Aorta (tissue), 5 donors: ENCODE results near the gene OCSTAMP. TPM values are rescaled to one million over a fixed set of nuclear protein-coding genes. Genes with fewer than 3 reads are reported as not detected.

Source experiments
- ATAC-seq: fragments of 200-7000 bp; cut with Tn5 transposase; one replicate; pipeline ENCODE4 v1.9.1; 2022; ENCODE audit warnings: moderate library complexity; ENCODE audit not compliant: low FRiP score
- DNase-seq, 2 donors: peaks; one replicate each; pipeline ENCODE4 v3.0.0-alpha.2; 2020
- H3K27ac ChIP-seq, 2 donors: one replicate each; pipeline ENCODE4 v1.5.1; 2013; ENCODE audit warnings: low read length in 2 of 2, mild to moderate bottlenecking in 2 of 2, moderate library complexity in 2 of 2, control low read depth in 1 of 2, inconsistent platforms in 1 of 2, low read depth in 1 of 2
- H3K27me3 ChIP-seq, 2 donors: one replicate each; pipeline ENCODE4 v1.6.1; 2013; ENCODE audit warnings: control low read depth in 1 of 2, low read length in 1 of 2, mild to moderate bottlenecking in 1 of 2, moderate library complexity in 1 of 2; ENCODE audit not compliant: insufficient read depth in 2 of 2, control insufficient read depth in 1 of 2
- H3K36me3 ChIP-seq, 2 donors: one replicate each; pipeline ENCODE4 v1.6.1; 2013; ENCODE audit warnings: control low read depth in 1 of 2, low read length in 1 of 2, mild to moderate bottlenecking in 1 of 2; ENCODE audit not compliant: insufficient read depth in 2 of 2, control insufficient read depth in 1 of 2
- H3K4me1 ChIP-seq, 2 donors: one replicate each; pipeline ENCODE4 v1.6.1; 2013; ENCODE audit warnings: low read length in 2 of 2, control low read depth in 1 of 2, mild to moderate bottlenecking in 1 of 2, moderate library complexity in 1 of 2; ENCODE audit not compliant: insufficient read depth in 2 of 2, control insufficient read depth in 1 of 2
- H3K4me3 ChIP-seq, 2 donors: one replicate each; pipeline ENCODE4 v1.5.1; 2013; ENCODE audit warnings: low read length in 2 of 2, control low read depth in 1 of 2, mild to moderate bottlenecking in 1 of 2
- H3K9me3 ChIP-seq: one replicate; pipeline ENCODE4 v1.6.1; 2013; ENCODE audit warnings: mild to moderate bottlenecking, low read length; ENCODE audit not compliant: control insufficient read depth
- WGBS, 2 donors: extraction: QIAGEN DNeasy Blood & Tissue Kit; methylation state at CpG; one replicate each; pipeline ENCODE4 v1.1.7; 2013; 5-methylcytosine and 5-hydroxymethylcytosine counted together
- intact Hi-C, 2 donors: fragments of 100-400 bp; cut with DNase I; formaldehyde crosslinking; loops; one replicate each; pipeline versions ENCODE4 v1.14.2 to v1.15.0; 2022
- polyA plus RNA-seq, 2 donors: library from polyadenylated mRNA; stranded (reverse); fragments of 200-250 nt; gene quantifications; one replicate each; pipeline ENCODE4 v1.2.3, GENCODE V29; 2013
- total RNA-seq, 2 donors: library from RNA; stranded (reverse); fragmentation: NEBNext Ultra II Directional; extraction: Animal tissue kit (Norgen Biotek cat#: 25700); gene quantifications; one replicate each; pipeline ENCODE4 v1.2.1, GENCODE V29; 2021
- donor health status: healthy with polysubstance abuse.
- donor health status: Bipolar disorder and iron deficiency.
- donor health status: DM: no; HTN: no; CAD: no.
- donor health status: DM: no; HTN: no; CAD: no.
- donor health status: DM: yes; HTN: yes; CAD: no.

The OCSTAMP gene
- total and polyA plus RNA-seq, 4 donors: not detected

DNA sequence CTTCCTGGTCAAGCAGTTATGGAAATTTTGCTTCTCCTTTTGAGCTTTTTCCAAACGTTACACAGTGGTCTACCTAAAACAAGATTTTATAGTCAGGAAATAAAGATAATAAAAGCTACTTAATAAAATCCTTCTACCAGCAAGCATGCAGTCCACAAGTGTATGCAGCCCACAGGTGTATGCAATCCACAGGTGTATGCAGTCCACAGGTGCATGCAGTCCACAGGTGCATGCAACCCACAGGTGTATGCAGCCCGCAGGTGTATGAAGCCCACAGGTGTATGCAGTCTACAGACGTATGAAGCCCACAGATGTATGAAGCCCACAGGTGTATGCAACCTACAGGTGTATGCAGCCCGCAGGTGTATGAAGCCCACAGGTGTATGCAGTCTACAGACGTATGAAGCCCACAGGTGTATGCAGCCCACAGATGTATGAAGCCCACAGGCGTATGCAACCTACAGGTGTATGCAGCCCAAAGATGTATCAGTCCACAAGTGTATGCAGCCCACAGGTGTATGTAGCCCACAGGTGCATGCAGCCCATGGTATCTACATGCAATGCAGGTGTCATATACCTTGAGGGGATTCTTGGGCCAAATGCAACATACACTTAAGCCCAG is 26.4 kb upstream of the OCSTAMP start:
- ATAC-seq: no peak
- no peaks in the 10 kb centered on the region for H3K4me1 ChIP-seq
- intact Hi-C loops: no loop called here

DNA sequence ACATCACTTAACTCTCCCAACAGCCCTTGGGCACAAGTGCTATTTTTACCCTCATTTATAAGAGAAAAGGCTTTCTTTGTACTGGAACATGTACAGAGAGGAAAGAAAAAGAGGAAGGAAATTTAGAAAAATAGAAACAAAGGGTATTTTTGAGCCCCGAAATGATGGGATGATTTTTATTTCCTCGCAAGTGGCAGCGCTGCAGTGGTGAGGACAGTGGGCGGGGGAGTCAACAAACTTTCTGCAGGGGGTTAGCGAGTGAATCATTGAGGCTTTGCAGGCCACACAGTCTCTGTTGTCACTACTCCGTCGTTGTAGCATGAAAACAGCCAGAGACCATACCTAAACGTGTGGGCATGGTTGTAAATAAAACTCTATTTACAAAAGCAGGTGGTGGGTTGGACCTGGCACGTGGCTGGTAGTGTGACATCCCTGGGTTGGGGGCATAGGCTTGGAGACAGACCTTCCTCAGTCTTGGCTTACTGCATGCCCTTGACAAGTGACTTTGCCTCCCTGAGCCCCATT is 25.5 kb upstream of the OCSTAMP start:
- intact Hi-C loops: no loop called here
- Histone ChIP-seq H3K4me3 (no peak overlapping the region), H3K36me3 (no peaks in the 10 kb centered on the region), H3K27me3 (no peaks in the 10 kb centered on the region), H3K9me3 (no peaks in the 10 kb centered on the region), H3K27ac (no peak overlapping the region), H3K4me1 (no peaks in the 10 kb centered on the region)
- DNase-seq (no peak), ATAC-seq (no peak)
- WGBS, 2 donors: 48 to 62% methylated on average over 9 of the region's 9 CpGs

More for the DNA sequence above, 26.4 kb upstream of the OCSTAMP start:
- Histone ChIP-seq H3K36me3 (no peaks in the 10 kb centered on the region), H3K27me3 (no peaks in the 10 kb centered on the region), H3K27ac (no peak overlapping the region), H3K9me3 (no peaks in the 10 kb centered on the region), H3K4me3 (no peak overlapping the region)
- 82 to 90% methylated on average over 6 of the region's 6 CpGs for WGBS, 2 donors
- no peak for DNase-seq

DNA sequence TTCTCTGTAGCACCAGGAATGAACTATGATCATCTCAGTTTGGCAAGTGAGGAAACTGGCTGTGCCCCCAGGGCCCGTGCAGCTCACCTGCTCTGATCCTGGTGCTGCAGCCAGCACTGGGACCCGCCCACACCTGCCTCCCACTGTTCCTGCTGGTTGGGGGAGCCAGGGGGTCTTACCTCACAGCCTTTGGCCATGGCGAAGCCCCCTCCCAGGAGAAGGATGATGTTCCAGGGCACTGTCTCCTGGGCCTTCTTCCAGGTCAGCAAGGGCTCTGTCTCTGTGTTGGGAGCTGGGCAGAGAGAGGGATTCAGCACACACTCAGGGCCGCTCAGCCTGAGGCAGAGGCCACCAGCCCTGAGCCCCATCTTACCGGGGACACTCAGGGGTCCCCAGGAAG is 24.9 kb upstream of the OCSTAMP start:
- DNase-seq (no peak), ATAC-seq (no peak)
- H3K9me3 ChIP-seq: no peaks in the 10 kb centered on the region
- no peak overlapping the region for H3K27ac ChIP-seq
- 86 to 87% methylated on average over 5 of the region's 5 CpGs for WGBS, 2 donors
- intact Hi-C loops: no loop called here
- no peaks in the 10 kb centered on the region for H3K36me3 ChIP-seq
- H3K27me3 ChIP-seq: no peaks in the 10 kb centered on the region
- no peaks in the 10 kb centered on the region for H3K4me1 ChIP-seq
- H3K4me3 ChIP-seq: no peak overlapping the region

DNA sequence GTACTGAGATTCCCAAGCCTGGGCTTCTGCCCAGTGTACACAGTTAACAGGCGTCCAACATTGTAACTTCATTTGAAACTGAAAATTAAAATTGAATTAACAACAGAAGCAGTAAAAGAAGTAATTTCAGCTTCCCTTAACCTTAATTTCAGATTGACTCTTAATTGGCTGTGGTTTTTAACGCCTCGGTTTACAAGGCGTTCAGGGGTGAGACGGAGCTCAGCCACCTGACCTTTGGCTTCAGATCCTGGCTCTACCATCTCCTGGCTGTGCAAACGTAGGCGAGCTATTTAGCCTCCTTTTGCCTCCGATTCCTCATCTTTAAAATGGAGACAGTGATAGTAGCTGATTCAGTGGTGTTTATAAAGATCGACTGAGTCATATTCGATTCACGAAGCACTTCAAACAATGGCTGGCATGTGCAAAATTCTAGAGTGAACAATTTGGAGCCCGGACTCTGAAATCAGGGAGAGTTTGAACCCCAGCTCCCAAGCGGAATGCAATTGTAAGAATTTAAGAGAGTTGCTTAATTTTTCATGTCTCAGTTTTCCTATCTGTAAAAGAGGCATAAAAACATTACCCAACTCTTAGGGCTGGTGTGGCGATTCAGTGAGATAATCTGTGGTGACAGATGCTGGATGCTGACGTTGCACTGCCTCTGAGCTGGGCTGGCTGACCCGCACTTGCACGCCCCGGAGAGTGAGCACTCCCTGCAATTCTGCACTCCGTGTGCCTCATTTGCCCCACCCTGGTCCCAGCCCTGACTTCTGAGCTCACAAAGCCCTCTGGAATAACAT is 23.5 kb upstream of the OCSTAMP start:
- DNase-seq (no peak), ATAC-seq (no peak)
- no peaks in the 10 kb centered on the region for H3K9me3 ChIP-seq
- intact Hi-C loops: no loop called here
- H3K27me3 ChIP-seq: no peaks in the 10 kb centered on the region
- H3K36me3 ChIP-seq: no peaks in the 10 kb centered on the region
- WGBS, 2 donors: 89 to 90% methylated on average over 19 of the region's 19 CpGs
- no peaks in the 10 kb centered on the region for H3K4me1 ChIP-seq
- H3K27ac ChIP-seq: no peak overlapping the region
- no peak overlapping the region for H3K4me3 ChIP-seq

DNA sequence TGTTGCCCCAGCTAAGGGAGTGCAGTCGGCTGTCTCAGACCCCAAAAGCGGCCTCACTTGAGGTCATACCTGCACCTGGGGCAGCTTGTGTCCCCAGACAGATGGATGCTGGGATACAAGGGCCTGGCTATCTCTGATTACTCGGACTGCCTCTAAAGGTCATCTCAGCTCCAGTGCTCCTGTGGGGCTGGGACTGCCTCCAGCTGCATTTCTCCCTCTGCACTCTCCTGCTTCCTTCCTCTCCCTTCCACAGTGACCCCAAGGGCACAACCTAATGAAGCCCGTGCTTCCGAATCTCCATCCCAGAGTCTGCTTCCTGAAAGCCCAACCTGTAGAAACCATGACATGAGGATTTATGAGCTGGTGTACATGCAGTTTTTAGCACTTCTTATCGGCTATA is 22.8 kb upstream of the OCSTAMP start:
- Histone ChIP-seq H3K27ac (no peak overlapping the region), H3K36me3 (no peaks in the 10 kb centered on the region), H3K9me3 (no peaks in the 10 kb centered on the region), H3K4me1 (no peaks in the 10 kb centered on the region), H3K4me3 (no peak overlapping the region), H3K27me3 (no peaks in the 10 kb centered on the region)
- WGBS, 2 donors: 82 to 83% methylated on average over 6 of the region's 6 CpGs
- intact Hi-C loops: no loop called here
- ATAC-seq (no peak), DNase-seq (no peak)

DNA sequence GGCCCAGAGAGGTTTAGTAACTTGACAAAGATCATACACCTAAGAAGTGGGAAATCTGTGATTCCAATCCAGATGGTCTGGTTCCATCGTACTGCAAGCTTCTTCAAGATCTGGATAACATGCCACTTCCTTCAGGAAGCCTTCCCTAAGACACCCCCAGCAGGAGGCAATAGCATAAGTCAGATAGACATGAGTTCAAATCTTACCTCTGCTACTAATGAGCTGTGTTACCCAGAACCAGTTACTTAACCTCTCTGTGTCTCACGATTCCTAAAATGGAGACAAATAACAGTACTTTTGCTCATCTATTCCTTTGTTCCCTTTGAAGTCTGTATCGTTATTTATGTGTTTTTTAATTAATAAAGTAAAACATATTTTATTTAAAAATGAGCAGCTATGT is 22.3 kb upstream of the OCSTAMP start:
- Histone ChIP-seq H3K4me1 (no peaks in the 10 kb centered on the region), H3K9me3 (no peaks in the 10 kb centered on the region), H3K27me3 (no peaks in the 10 kb centered on the region), H3K27ac (no peak overlapping the region), H3K4me3 (no peak overlapping the region), H3K36me3 (no peaks in the 10 kb centered on the region)
- no peak for DNase-seq
- ATAC-seq: no peak
- intact Hi-C loops: no loop called here
- 93 to 98% methylated on average over 3 of the region's 3 CpGs for WGBS, 2 donors

DNA sequence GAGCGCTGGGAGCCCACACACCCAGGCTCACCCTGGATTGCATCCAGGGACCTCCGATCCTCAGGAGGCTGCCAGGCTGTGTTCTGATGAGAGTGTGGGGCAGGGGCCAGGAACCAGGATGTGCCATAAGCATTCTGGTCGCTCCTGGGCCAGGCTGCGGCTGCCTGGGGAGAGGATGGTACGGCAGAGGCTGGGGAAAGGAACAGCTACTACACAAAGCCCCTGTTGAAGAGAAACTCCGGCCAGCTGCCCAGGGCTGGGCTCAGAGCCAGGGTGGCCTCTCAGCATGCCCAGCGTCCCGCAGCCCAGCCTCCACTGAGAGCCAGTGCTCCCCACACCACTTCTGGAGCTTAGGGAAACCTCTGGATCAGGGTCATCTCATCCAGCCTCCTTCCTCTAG is 21.7 kb upstream of the OCSTAMP start:
- H3K27ac ChIP-seq: no peak overlapping the region

DNA sequence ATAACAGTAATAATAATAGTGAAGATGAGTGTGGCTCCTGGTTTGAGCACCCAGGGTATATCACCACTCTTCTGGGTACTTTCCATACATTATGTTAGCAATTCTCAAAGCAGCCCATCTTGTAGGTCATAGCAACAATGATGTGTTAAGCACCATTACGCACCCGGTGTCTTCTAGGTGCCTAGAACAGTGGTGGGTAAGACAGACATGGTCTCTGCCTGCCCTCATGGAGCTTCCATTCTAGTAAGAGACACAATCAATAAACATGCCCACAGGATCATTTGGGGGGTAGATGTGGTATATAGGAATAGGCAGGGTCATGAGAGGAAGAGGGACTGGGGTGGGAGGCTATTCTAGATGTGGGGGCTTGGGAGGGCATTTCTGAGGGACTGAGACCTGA is 21.0 kb upstream of the OCSTAMP start:
- no peak overlapping the region for H3K4me3 ChIP-seq
- ATAC-seq (no peak), DNase-seq (no peak)
- H3K36me3 ChIP-seq: no peaks in the 10 kb centered on the region
- H3K4me1 ChIP-seq: no peaks in the 10 kb centered on the region
- H3K9me3 ChIP-seq: no peaks in the 10 kb centered on the region
- intact Hi-C loops: no loop called here
- WGBS, 2 donors: 99 to 100% methylated on average over 2 of the region's 2 CpGs
- no peak overlapping the region for H3K27ac ChIP-seq
- H3K27me3 ChIP-seq: no peaks in the 10 kb centered on the region

More for the DNA sequence above, 21.7 kb upstream of the OCSTAMP start:
- Histone ChIP-seq H3K27me3 (no peaks in the 10 kb centered on the region), H3K36me3 (no peaks in the 10 kb centered on the region), H3K4me3 (no peak overlapping the region), H3K4me1 (no peaks in the 10 kb centered on the region), H3K9me3 (no peaks in the 10 kb centered on the region)
- no peak for DNase-seq
- WGBS, 2 donors: 5 to 8% methylated on average over 8 of the region's 8 CpGs
- intact Hi-C loops: no loop called here
- no peak for ATAC-seq

DNA sequence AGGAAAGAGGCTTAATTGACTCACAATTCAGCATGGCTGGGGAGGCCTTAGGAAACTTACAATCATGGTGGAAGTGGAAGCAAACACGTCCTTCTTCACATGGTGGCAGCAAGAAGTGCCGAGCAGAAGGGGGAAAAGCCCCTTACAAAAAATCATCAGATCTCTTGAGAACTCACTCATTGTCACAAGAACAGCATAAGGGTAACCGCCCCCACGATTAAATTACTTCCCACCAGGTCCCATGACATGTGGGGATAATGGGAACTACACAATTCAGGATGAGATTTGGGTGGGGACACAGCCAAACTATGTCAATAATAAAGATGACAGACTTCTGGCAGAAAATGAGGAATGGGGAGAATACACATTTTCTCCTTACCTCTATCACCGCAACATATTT is 20.5 kb upstream of the OCSTAMP start:
- no peaks in the 10 kb centered on the region for H3K9me3 ChIP-seq
- intact Hi-C loops: no loop called here
- ATAC-seq: no peak
- no peaks in the 10 kb centered on the region for H3K27me3 ChIP-seq
- H3K36me3 ChIP-seq: no peaks in the 10 kb centered on the region
- 78 to 81% methylated on average over 5 of the region's 5 CpGs for WGBS, 2 donors
- no peaks in the 10 kb centered on the region for H3K4me1 ChIP-seq
- H3K27ac ChIP-seq: no peak overlapping the region
- no peak for DNase-seq
- no peak overlapping the region for H3K4me3 ChIP-seq
